Right kidney (tissue), 1 donor: ENCODE results near the gene RSPRY1.
"Not testable (repeated sequence)": the region's sequence is repeated elsewhere in the genome, so short reads cannot be mapped to it uniquely, and the experiment has no call there.

Experiments used
- DNase-seq: peaks from one replicate; pipeline ENCODE4 v3.0.0-alpha.2; 2016

RSPRY1 gene

DNA sequence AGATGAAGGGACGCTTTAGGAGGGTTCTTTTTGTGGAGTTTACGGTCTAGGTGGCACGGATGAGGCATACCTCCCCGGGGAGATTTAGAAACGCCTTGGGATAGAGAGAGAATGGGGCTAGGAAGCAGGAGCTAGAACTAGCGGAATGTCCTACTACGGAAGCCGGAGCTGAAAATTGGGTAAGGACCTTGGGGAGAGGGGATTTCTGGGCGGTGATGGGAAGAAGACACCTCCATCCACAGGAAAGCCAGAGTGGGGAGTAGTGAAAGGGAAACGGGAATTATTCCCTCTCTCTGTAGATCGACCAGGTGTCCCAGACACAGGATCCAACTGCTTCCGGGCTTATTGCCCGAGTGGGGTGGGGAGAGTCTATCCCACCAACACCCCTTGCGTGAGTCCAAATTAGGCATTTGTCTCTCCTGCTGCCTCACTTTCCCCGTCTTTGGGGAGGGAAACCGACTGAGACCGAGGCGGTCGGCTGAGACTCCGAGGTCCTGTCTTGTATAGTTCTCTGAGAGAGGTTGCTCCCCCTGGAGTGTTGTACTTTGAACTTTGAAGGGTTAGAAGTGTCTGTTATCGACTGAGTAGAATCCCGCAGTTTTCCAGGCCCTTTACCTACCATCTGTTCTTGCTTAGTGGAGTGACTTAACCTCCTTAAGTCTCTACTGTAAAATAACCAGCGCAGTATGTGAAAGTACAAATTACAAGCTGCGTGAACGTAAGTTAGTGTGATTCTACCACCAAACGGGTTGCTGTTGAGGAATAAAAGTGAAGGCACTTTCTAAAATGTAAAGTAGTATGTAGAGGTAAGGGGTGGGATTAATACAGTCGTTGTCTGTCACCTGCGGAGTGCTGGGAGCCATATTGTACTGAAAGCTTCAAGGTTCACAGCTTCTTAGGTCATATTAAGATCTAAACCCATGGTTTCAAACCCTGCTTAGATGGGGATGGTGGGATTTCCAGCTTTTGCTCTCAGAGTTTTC lies 1.0 kb downstream of the RSPRY1 start:
- peak; percentile 69 for DNase-seq

DNA sequence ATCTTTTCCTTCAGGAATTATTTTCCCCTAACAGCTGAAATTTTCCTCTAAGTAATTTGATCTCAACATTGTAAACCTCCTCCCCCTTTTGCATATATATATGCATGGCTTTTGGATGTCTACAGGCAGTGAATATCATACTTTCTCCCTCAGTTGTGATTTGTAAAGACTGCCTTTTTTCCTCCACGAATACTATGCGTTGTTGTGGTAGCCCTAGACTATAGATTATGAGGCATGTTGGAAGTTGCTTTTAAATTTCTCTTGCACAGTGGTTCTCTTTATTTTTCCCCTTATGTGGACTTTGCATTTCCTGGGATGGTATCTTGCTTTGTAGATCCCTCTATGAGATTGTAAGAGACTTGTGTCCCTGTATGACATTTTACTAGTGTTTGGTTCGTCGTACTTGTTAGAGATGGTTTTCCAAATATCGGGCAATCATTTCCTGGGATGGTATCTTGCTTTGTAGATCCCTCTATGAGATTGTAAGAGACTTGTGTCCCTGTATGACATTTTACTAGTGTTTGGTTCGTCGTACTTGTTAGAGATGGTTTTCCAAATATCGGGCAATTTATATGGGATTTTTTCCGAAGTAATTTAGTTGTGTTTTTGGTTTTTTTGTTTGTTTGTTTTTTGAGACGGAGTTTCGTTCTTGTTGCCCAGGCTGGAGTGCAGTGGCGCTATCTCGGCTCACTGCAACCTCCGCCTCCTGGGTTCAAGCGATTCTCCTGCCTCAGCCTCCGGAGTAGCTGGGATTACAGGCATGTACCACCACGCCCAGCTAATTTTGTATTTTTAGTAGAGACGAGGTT lies 2.0 kb downstream of the RSPRY1 start:
- not testable (repeated sequence) for DNase-seq

DNA sequence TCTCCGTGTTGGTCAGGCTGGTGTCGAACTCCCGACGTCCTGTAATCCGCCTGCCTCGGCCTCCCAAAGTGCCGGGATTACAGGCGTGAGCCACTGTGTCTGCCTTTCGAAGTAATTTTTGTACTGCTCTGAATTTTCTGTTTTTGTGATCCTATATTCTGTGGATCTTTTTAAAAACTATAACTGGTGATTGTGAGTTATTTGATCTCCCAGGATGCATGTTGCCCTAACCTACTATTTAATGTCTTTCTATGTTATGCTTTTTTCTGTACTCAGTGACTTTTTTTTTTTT lies 2.5 kb downstream of the RSPRY1 start:
- no peak for DNase-seq

DNA sequence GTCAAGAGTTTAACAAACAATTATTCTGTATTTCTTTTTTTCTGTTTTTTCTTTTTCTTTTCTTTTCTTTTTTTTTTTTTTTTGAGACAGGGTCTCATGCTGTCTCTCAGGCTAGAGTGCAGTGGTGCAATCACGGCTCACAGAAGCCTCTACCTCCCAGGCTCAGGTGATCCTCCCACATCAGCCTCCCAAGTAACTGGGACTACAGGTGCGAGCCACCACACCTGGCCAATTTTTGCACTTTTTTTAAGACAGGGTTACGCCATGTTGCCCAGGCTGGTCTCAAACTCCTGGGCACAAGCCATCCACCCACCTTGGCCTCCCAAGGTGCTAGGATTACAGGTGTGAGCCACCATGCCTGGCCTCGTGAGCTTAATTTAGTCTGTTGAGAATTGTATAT lies 3.4 kb downstream of the RSPRY1 start:
- DNase-seq = not testable (repeated sequence)

DNA sequence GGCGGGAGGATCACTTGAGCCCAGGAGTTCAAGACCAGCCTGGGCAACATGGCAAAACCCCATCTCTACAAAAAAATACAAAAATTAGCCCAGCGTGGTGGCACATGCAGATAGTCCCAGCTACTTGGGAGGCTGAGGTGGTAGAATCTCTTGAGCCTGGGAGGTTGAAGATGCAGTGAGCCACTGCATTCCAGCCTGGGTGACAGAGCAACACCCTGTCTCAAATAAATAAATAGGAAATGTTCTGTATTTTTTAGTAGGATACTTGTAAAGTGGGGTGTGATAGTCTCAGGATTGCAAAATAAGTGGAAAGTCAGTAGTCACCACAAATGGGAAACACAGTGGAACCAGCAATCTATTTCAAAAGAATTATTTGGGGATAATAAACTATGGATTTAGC lies 4.0 kb downstream of the RSPRY1 start:
- no peak for DNase-seq

DNA sequence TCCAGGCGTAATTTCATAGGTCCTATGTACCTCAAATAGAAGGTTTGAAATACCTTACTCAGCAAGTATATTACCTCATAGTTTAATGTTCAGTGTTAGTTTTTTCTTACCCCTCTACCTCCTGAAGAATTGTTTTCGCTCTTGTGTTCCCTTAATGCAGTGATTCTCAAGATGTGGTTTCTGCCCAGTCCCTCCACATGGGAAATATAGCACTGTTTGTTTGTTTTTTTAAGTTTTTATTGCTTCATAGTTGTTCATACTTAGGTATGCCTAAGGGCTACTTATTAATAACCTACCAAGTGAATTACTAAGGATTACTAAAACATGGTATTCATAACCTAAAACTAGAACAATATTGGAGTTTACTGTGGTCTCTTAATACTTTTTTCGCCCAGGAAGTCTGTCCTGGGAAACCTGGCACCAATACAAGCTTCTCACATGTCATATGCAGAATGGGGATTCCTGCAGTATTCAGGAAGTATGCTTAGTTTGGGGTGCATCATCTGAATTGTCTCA lies 5.0 kb downstream of the RSPRY1 start:
- no peak for DNase-seq

DNA sequence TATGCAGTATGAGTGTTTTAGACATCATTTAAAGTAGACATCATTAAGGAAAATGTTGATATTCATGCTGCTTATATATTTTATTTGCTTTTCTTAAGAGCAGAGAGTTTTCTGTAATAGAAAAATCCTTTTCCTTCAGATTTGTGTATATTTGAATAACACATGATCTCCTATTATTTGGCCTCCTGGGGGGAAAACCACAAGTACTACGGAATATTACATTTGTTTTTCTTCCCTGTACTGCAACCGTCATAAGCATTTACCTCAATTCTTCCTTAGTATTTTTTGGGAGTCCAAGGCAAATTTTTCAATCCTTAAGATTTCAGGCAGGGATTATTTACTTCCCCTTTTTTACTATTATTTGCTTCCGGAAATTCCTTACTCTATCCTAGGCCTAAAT lies 6.0 kb downstream of the RSPRY1 start:
- DNase-seq = no peak

DNA sequence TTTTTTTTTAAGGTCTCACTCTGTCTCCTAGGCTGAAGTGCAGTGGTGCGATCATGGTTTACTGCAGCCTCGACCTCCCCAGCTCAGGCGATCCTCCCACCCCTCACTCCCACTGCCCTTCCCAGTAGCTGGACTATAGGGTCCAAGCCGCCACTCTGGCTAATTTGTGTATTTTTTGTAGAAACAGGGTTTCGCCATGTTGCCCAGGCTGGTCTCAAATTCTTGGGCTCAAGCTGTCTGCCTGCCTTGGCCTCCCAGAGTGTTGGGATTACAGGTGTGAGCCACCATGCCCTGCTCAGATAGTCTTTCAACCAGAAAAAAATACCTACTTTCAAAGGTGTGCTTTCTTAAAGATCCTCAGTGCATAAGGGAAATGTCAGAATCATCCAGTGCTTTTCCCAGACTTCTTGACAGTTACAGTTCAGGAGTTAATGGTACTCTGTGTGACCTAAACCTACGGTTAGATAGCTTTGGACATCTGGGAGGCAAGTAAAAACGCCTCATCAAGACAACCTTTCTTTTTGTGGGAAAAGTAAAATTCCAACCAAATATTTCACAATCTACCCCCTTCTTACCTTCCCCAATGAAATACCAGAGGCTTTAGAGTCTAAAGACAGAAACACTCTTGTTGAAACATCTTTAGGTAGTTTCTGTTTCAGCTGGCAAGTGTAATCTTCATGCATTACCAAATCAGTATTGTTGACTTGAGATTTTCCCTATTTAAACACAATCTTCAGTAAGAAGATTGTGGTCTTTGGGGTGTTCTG lies 6.8 kb downstream of the RSPRY1 start:
- DNase-seq = no peak

DNA sequence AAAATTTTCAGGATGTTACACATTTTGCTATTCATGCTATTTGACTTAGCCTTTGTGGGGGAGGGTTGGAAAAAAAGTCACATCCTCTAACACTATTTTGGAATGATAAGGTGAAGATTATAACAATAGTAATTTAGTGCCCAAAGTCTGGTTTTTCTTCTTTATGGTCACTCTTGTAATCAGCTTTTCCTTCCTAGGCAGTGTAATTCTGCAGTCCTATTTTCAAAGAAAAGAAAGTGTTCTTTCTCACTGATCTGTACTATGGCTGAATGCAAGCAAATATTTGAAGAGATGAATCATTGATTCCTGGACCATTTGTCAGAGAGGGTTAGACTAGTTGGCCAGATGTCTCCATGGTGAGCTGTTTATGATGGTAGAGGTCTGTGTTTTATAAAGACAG lies 8.4 kb downstream of the RSPRY1 start:
- no peak for DNase-seq

DNA sequence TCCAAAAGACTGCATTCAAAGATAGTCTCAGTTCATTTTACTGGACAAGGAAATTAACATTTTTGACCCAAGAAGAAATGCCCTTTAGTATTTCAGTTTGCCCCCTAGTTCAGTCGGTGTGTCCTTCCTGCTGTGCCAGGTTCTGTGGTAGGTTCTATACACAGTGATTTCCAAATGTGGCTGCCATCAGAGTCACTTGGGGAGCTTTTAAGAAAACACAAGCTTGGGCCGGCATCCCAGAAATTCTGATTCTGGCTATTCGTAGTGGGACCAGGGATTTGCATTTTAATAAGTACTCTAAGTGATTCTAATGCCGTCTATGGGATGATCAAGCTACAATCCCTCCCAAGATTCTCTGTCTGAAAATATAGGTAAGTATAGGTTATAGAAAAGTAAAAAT lies 10.2 kb downstream of the RSPRY1 start:
- no peak for DNase-seq

DNA sequence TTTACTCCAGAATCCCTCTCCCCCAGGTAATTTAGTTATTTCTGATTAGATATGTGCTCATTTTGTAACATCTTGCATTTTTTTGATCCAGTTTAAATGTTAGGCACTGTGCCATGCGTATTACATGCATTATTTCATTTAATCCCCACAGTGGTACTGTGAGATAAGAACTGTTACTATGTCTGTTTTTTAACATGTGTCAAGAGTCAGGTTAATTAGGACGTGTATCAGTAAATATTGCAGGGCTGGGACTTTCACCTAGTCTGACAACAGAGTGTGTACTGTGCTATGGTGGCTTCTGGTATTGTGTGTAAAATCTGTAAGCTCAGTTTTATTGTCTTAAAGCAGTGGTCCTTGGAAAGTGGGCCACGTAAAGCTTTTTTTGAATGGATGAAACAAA lies 10.6 kb downstream of the RSPRY1 start:
- DNase-seq = no peak

DNA sequence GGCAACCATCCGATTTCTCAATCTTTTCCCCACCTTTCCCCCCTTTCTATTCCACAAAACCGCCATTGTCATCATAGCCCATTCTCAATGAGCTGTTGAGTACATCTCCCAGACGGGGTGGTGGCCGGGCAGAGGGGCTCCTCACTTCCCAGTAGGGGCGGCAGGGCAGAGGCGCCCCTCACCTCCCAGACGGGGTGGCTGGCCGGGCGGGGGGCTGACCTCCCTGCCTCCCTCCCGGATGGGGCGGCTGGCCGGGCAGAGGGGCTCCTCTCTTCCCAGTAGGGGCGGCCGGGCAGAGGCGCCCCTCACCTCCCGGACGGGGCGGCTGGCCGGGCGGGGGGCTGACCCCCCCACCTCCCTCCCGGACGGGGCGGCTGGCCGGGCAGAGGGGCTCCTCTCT lies 14.2 kb downstream of the RSPRY1 start:
- not testable (repeated sequence) for DNase-seq

DNA sequence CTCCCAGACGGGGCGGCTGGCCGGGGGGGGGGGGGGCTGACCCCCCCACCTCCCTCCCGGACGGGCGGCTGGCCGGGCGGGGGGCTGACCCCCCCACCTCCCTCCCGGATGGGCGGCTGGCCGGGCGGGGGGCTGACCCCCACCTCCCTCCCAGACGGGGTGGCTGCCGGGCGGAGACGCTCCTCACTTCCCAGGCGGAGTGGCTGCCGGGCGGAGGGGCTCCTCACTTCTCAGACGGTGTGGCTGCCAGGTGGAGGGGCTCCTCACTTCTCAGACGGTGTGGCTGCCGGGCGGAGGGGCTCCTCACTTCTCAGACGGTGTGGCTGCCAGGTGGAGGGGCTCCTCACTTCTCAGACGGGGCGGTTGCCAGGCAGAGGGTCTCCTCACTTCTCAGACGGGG lies 14.8 kb downstream of the RSPRY1 start:
- not testable (repeated sequence) for DNase-seq

DNA sequence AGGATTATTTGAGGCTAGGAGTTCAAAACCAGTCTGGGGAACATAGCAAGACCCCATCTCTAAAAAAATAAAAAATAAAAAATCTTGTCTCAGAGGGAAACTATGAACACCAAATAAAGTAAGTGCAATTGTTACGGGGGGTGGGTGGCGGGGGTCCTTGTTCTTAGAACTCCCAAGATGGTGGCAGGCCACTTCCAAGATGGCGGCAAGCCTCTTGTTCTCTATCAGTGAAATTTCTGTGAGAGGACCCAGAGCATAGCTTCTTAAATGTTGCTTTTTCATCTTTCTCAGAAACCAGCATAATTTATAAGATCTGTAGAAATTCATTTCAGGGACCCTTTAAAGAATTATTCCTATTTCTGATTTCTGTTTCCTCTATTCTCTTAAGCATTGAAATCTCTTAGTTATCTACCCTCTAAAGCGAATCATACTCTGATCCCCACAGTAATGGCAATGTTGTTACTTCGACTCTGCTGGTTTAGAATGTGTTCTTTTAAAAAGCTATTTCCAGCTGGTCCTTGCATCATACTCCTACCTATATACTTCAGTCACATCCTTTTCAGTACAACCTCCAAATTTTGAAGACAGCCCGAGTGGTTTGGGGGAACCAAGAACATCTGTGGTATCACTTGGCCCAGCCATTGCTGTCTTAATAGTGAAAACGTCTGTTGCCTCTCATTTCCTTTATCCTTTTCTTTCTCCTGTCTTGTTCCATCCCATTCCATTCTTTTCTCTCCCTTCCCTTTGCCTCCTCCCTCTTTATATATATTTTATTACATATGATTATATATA lies 16.2 kb downstream of the RSPRY1 start:
- DNase-seq = no peak

DNA sequence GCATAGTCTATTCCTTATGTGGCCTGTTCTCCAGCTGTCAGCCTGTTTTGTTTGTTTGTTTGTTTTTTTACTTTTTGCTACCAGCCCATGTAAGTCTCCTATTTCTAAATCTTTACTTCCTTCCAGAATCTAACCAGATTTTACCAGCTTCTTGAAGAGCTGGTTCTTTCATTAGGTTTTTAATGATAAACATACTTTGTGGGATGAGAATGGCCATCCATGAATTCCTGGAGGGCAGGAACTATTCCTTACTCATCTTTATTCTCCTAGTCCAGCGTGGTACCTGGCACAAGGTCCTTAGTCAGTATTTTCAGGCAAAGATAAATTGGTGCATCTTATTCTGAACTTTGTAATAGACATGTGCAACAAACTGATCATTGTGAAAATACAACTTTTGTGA lies 17.3 kb downstream of the RSPRY1 start:
- DNase-seq = no peak

DNA sequence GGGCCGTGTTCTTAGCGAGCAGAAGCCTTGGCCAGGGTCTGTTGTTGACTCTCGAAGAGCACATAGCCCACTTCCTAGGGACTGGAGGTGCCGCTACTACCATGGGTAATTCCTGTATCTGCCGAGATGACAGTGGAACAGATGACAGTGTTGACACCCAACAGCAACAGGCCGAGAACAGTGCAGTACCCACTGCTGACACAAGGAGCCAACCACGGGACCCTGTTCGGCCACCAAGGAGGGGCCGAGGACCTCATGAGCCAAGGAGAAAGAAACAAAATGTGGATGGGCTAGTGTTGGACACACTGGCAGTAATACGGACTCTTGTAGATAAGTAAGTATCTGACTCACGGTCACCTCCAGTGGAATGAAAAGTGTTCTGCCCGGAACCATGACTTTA lies 18.5 kb downstream of the RSPRY1 start:
- DNase-seq = no peak

DNA sequence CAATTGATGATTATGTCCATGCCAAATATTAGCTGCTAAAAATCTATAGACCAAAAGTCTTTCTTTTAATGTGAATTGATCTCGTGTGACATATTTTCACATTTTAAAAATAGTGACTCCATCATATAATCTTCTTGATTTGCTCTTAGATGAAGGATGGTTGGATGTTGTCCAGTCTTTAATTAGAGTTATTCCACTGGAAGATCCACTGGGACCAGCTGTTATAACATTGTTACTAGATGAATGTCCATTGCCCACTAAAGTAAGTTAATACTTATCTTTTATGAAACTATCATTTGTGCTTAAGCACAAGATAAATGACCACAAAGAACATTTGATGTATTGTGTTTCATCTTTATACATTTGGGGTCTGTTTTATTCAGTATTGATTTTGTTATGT lies 22.8 kb downstream of the RSPRY1 start:
- no peak for DNase-seq

DNA sequence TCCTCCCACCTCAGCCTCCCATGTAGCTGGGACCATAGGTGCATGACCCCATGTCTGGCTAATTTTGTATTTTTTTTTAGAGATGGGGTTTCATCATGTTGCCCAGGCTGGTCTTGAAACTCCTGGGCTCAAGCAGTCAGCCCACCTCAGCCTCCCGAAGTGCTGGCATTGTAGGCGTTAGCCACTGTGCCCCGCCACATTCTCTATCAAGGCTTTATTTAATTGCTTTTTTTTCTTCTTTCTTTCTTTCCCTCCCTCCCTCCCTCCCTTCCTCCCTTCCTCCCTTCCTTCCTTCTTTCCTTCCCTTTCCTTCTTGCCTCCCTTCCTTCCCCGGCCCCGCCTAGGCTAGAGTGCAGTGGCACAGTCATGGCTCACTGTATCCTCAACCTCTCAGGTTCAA lies 23.7 kb downstream of the RSPRY1 start:
- no peak for DNase-seq

DNA sequence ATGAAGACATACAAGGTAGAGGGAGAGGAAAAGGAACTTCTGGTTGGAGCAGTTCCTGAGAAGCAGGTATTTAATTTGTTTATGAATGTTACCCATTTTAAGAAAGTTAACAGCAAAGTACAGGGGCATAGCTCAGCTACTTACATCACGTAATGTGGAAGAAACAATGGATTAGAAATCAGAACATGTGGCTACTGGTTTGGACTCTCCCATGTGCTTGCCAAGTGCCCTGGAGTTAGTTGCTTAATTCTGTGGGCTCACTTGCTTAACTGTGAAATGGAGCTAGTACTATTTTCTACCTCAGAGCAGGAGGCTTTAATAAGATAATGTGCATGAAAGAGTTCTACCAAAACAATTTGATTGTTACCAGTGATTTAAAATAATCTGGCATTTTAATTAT lies 27.3 kb downstream of the RSPRY1 start:
- DNase-seq = no peak

DNA sequence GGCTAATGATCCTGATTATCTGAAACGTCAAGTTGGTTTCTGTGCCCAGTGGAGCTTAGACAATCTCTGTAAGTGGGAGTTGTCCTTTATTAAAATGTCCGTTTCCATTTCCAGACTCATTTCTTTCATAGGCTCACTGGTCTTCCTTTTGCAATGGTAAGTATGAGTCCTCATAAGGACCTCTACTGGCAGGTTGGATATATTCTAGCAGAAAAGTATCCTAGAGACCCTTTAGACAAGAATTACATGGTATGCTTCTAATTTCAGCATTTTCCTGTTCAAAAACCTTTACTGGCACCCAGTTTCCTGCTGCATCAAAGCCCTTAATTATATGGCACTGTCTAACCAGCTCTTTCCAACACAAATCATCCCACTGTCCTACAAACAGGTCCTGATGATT lies 30.8 kb downstream of the RSPRY1 start:
- no peak for DNase-seq

DNA sequence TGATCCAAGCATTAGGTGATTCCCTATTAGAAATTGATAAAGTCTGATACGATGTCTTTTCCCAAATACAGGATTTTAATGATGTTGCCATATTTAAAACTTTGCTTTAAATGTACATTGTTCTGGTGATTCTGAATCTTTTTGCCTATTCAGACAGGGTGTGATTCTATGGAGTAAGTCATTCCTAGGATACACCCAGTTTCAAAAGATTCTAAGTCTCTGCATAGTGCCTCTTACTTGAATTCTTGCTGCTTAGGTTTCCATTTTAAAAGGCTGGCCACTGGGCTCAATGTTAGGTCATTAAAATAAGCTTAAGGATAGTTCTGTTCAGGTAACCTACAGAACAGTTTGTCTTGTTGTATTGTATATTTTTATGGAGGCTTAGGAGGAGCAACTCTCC lies 36.9 kb downstream of the RSPRY1 start:
- DNase-seq = no peak
